ENCODE data around the gene TSC22D3.

TSC22D3 gene

GRCh38 chrX:107780525-107780924 is 4.9 kb upstream of the TSC22D3 start:
- TF ChIP-seq ZFX (IDR thresholded peaks at IDR 0.05) (no peak), CTCF (conservative IDR thresholded peaks at IDR 0.05) (no peak)

GRCh38 chrX:107777536-107777832 is 1.9 kb upstream of the TSC22D3 start, which contains the start of gene NCBP2L:
TSS of gene NCBP2L (plus strand) at chrX:107777733. CDS start at chrX:107794221, 16,488 bp downstream.
- TF ChIP-seq ZFX (IDR thresholded peaks at IDR 0.05) = no peak
- TF ChIP-seq CTCF (conservative IDR thresholded peaks at IDR 0.05) = peak; percentile 43
- H3K27ac ChIP-seq = peak within 1 kb of the TSS; percentile 38

More at GRCh38 chrX:107780525-107780924, 4.9 kb upstream of the TSC22D3 start:
- no peak overlapping the region for H3K27ac ChIP-seq

- TF ChIP-seq ZFX (IDR thresholded peaks at IDR 0.05) (no peak), CTCF (conservative IDR thresholded peaks at IDR 0.05) (peak; percentile 70)
- peak overlapping the region; percentile 38 for H3K27ac ChIP-seq
Observed at GRCh38 chrX:107776649-107777535, 1.3 kb upstream of the TSC22D3 start.

- TF ChIP-seq ZFX (IDR thresholded peaks at IDR 0.05) (no peak), CTCF (conservative IDR thresholded peaks at IDR 0.05) (no peak)
- peak overlapping the region; percentile 21; the same call in 1 of the 2 replicates for H3K27ac ChIP-seq
Observed at GRCh38 chrX:107775000-107775733, 420 bp downstream of the TSC22D3 start.

GRCh38 chrX:107773906-107774435 is 1.6 kb downstream of the TSC22D3 start:
- no peak for TF ChIP-seq ZFX (IDR thresholded peaks at IDR 0.05)
- no peak for TF ChIP-seq CTCF (conservative IDR thresholded peaks at IDR 0.05)
- no peak overlapping the region for H3K27ac ChIP-seq

GRCh38 chrX:107773206-107773605 is 2.4 kb downstream of the TSC22D3 start:
- no peak overlapping the region for H3K27ac ChIP-seq
- no peak for TF ChIP-seq ZFX (IDR thresholded peaks at IDR 0.05)
- no peak for TF ChIP-seq CTCF (conservative IDR thresholded peaks at IDR 0.05)
